GM13976 (cell line): ENCODE measurements around the gene PDE4D.
"Not testable (repeated sequence)": the region's sequence is repeated elsewhere in the genome, so short reads cannot be mapped to it uniquely, and the experiment has no call there.

Experiments
- DNase-seq: peaks from one replicate; pipeline ENCODE4 v3.0.0; 2012; ENCODE audit warnings: low spot score
- in situ Hi-C: fragments of 300-500 bp; cut with MboI; formaldehyde crosslinking; loops from one replicate; pipeline ENCODE4 v1.12.0; 2022; ENCODE audit warnings: low sequenced_read_pairs, mixed read lengths, inconsistent platforms; ENCODE audit not compliant: unreplicated experiment
- TF ChIP-seq, protein P1 (sequence below): IDR thresholded peaks from 2 replicates; pipeline ENCODE4 v1.5.1; 2012; ENCODE audit warnings: borderline replicate concordance, mild to moderate bottlenecking; ENCODE audit not compliant: insufficient read depth; ENCODE audit errors: extremely low read depth, missing control alignments, control extremely low read depth

Gene PDE4D

GRCh38 chr5:59416451-59416850 lies 477.1 kb downstream of the PDE4D start:
- DNase-seq: no peak
- TF ChIP-seq, protein P1, sequence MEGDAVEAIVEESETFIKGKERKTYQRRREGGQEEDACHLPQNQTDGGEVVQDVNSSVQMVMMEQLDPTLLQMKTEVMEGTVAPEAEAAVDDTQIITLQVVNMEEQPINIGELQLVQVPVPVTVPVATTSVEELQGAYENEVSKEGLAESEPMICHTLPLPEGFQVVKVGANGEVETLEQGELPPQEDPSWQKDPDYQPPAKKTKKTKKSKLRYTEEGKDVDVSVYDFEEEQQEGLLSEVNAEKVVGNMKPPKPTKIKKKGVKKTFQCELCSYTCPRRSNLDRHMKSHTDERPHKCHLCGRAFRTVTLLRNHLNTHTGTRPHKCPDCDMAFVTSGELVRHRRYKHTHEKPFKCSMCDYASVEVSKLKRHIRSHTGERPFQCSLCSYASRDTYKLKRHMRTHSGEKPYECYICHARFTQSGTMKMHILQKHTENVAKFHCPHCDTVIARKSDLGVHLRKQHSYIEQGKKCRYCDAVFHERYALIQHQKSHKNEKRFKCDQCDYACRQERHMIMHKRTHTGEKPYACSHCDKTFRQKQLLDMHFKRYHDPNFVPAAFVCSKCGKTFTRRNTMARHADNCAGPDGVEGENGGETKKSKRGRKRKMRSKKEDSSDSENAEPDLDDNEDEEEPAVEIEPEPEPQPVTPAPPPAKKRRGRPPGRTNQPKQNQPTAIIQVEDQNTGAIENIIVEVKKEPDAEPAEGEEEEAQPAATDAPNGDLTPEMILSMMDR: no peak
- in situ Hi-C loops: no loop called here

- in situ Hi-C loops: no loop called here
- TF ChIP-seq, protein P1: no peak
- DNase-seq: no peak
These were observed 477.5 kb downstream of the PDE4D start for GRCh38 chr5:59416026-59416425.

DNA sequence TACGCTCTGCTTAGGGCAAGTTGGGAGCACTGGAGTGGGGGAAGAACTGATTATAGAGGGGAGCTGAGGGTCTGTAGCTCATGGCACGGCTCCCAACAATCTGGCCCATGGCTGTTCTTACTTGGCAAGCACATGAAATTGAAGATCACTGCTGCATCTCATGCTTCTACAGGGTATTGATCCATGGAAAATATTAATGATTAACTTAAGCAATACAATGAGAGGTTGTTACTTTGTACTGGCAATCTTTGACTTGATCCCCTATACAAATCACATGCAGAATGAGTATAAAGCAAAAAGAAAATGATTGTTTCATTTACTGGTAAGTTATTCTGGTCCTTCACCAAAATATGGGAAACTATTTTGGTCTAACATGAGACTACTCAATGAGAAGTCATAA lies 481.1 kb downstream of the PDE4D start:
- in situ Hi-C loops: no loop called here

DNA sequence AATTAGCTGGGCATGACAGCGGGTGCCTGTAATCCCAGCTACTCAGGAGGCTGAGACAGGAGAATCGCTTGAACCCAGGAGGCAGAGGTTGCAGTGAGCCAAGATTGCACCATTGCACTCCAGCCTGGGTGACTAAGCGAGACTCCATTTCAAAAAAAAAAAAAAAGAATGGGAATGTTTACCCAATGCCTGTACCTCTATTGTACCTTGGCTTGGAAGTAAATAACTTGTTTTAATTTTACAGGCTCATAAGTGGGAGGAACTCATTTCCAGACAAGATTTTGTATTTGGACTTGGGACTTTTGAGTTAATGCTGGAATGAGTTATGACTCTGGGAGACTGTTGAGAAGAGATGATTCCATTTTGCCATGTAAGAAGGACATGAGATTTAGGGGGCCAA lies 484.5 kb downstream of the PDE4D start:
- DNase-seq, in situ Hi-C loops: not testable (repeated sequence)

More for the DNA sequence above, 481.1 kb downstream of the PDE4D start:
- DNase-seq: no peak
- TF ChIP-seq, protein P1: no peak

DNA sequence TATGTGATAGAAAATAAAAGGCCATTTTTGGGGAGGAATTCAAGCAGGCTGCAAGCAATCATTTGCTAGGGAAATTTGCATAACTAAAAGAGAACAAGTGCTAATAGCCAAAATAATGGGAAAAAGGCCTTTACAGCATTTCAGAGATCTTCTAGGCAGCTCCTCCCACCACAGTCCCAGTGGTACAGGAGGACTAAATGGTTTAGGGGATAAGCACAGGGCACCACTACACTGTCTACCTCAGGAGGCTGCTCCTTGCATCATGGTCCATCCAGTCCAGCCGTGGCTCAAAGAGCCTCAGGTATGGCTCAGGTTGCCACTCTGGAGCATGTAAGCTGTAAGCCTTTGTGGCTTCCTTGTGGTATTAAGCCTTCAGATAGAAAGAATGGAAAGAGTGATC lies 485.6 kb downstream of the PDE4D start:
- in situ Hi-C loops: no loop called here
- TF ChIP-seq, protein P1: no peak
- no peak for DNase-seq

GRCh38 chr5:59401637-59402036 lies 491.9 kb downstream of the PDE4D start:
- DNase-seq: no peak
- in situ Hi-C loops: no loop called here
- TF ChIP-seq, protein P1: no peak

GRCh38 chr5:59394956-59395355 lies 498.6 kb downstream of the PDE4D start:
- in situ Hi-C loops: loop anchor here (5.0 kb wide), 1 partner anchor 277 kb away; no protein-coding TSS in a partner anchor

More at GRCh38 chr5:59394956-59395355, 498.6 kb downstream of the PDE4D start:
- DNase-seq: not testable (repeated sequence)
